Loucy (cell line): Measurements from ENCODE around the gene P2RY1.
A peak's percentile ranks its signal among the peaks of the same experiment; 100 is the strongest.

Source experiments
- H2AFZ ChIP-seq: fragments of 200-600 bp; sonication (generic); 2 replicates; pipeline ENCODE4 v1.6.0; 2016; ENCODE audit warnings: antibody characterized with exemption, mild to moderate bottlenecking, low read length, moderate library complexity
- H3F3A ChIP-seq: fragments of 200-600 bp; 2 replicates; pipeline ENCODE4 v1.6.0; 2016; ENCODE audit warnings: antibody characterized with exemption, low read depth, mild to moderate bottlenecking
- H3K27me3 ChIP-seq: fragments of 200-600 bp; sonication (generic); 2 replicates; pipeline ENCODE4 v1.6.1; 2014; ENCODE audit warnings: low read length, mild to moderate bottlenecking; ENCODE audit not compliant: insufficient read depth, poor library complexity, severe bottlenecking
- H3K36me3 ChIP-seq: fragments of 200-600 bp; sonication (generic); 2 replicates; pipeline ENCODE4 v1.6.1; 2016; ENCODE audit warnings: low read length; ENCODE audit not compliant: insufficient read depth
- H3K4me1 ChIP-seq: fragments of 200-600 bp; sonication (generic); 2 replicates; pipeline ENCODE4 v1.5.1; 2014; ENCODE audit warnings: low read length, mild to moderate bottlenecking; ENCODE audit not compliant: insufficient read depth, poor library complexity, severe bottlenecking
- H3K4me2 ChIP-seq: fragments of 200-600 bp; sonication (generic); 2 replicates; pipeline ENCODE4 v1.6.0; 2014; ENCODE audit warnings: antibody characterized with exemption, low read length, low read depth, mild to moderate bottlenecking; ENCODE audit not compliant: poor library complexity, severe bottlenecking
- H3K4me3 ChIP-seq: fragments of 200-600 bp; sonication (generic); 2 replicates; pipeline ENCODE4 v1.5.1; 2014; ENCODE audit warnings: low read length, mild to moderate bottlenecking, mixed read lengths; ENCODE audit not compliant: poor library complexity, severe bottlenecking
- H3K79me2 ChIP-seq: fragments of 200-600 bp; sonication (generic); 2 replicates; pipeline ENCODE4 v1.6.1; 2014; ENCODE audit warnings: low read length; ENCODE audit not compliant: insufficient read depth
- H3K9ac ChIP-seq: fragments of 200-600 bp; sonication (generic); 2 replicates; pipeline ENCODE4 v1.6.0; 2014; ENCODE audit warnings: mild to moderate bottlenecking, low read depth, low read length, moderate library complexity; ENCODE audit not compliant: poor library complexity, severe bottlenecking
- H3K9me2 ChIP-seq: fragments of 200-600 bp; sonication (generic); replicated peaks from 2 replicates; pipeline ENCODE4 v1.6.1; 2016; ENCODE audit warnings: low read depth, low read length, mixed read lengths
- H3K9me3 ChIP-seq: fragments of 200-600 bp; sonication (generic); 2 replicates; pipeline ENCODE4 v1.6.1; 2014; ENCODE audit warnings: mild to moderate bottlenecking, antibody characterized with exemption, low read length, low read depth; ENCODE audit not compliant: insufficient read depth
- H4K20me1 ChIP-seq: fragments of 200-600 bp; sonication (generic); 2 replicates; pipeline ENCODE4 v1.6.0; 2014; ENCODE audit warnings: antibody characterized with exemption, low read length, mild to moderate bottlenecking; ENCODE audit not compliant: insufficient read depth, poor library complexity, severe bottlenecking
- CTCF ChIP-seq: fragments of 200-600 bp; sonication (generic); conservative IDR thresholded peaks from 2 replicates; pipeline ENCODE4 v1.5.1; 2014; ENCODE audit warnings: mild to moderate bottlenecking, antibody characterized with exemption, low read length
- EZH2phosphoT487 ChIP-seq: fragments of 200-600 bp; IDR thresholded peaks from 2 replicates; pipeline ENCODE4 v1.6.1; 2018; ENCODE audit warnings: antibody characterized with exemption, mild to moderate bottlenecking, moderate library complexity, borderline replicate concordance

Gene P2RY1

DNA sequence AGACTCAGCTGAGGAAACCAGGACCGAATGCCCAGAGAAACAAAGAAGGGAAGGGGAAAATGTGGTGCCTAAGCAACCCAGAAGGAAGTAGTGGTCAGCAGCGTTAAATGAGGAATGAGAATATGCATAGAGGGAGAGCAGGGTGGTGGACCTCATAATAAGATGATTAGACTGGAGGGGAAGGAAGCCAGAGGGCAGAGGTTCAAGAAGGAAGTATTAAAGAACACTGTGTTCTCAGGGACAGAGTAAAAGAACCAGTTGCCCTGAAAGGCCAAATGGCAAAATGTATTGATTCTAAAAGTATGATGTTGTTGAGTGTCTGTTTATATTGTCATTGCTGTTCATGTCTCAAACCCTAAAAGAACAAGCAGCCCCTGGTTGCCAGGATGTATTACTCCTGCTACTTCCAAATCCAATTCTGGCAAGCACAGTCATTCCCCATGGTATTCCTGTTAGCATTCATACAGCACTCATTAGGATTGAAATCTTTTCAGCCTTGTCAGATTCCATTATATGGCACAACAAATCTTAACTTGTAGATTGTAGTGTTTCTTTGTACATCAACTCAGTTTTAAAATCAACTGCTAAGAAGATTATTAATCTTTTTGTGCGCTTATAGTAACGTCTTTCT, 23.4 kb downstream of the P2RY1 start:
- Histone ChIP-seq H3K9me2 (no peaks in the 10 kb centered on the region), H3K9ac (no peak overlapping the region), H2AFZ (peak overlapping the region; percentile 40), H3K4me2 (no peak overlapping the region), H4K20me1 (no peaks in the 10 kb centered on the region), H3K27me3 (no peaks in the 10 kb centered on the region), H3F3A (no peaks in the 10 kb centered on the region), H3K36me3 (no peaks in the 10 kb centered on the region), H3K9me3 (no peaks in the 10 kb centered on the region), H3K79me2 (no peaks in the 10 kb centered on the region), H3K4me3 (no peak overlapping the region), H3K4me1 (no peaks in the 10 kb centered on the region)
- TF ChIP-seq EZH2phosphoT487 (no peak), CTCF (no peak)

DNA sequence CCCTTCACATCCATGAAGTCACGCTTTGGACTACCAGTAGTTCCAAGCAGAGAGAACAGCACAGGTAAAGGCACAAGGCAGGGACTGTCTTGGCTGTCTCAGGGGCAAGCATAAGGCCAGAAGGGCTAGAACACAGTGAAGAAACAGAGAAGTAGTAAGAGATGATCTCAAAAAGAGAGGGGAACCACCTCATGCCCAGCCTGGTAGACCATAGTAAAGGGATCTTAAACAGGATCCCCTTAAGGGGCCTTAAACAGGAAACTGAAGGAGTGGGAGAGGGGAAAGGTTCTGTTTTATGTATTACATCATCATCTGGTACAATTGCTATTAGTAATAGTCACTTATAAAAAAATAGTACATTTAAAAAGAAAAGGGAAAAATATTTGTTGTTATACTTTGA, 25.8 kb downstream of the P2RY1 start:
- Histone ChIP-seq H3K4me1 (no peaks in the 10 kb centered on the region), H3K9me3 (no peaks in the 10 kb centered on the region), H3K4me2 (no peak overlapping the region), H3K27me3 (no peaks in the 10 kb centered on the region), H3F3A (no peaks in the 10 kb centered on the region), H3K79me2 (no peaks in the 10 kb centered on the region), H3K36me3 (no peaks in the 10 kb centered on the region), H3K9me2 (no peaks in the 10 kb centered on the region), H3K4me3 (no peak overlapping the region), H3K9ac (no peak overlapping the region), H2AFZ (no peak overlapping the region), H4K20me1 (no peaks in the 10 kb centered on the region)
- TF ChIP-seq EZH2phosphoT487: no peak
- TF ChIP-seq CTCF: no peak

- Histone ChIP-seq H4K20me1 (no peaks in the 10 kb centered on the region), H3K4me1 (no peaks in the 10 kb centered on the region), H3K9me2 (no peaks in the 10 kb centered on the region), H3K79me2 (no peaks in the 10 kb centered on the region), H3K27me3 (no peaks in the 10 kb centered on the region), H3K4me3 (no peak overlapping the region), H3K36me3 (no peaks in the 10 kb centered on the region), H2AFZ (no peak overlapping the region), H3K9ac (no peak overlapping the region), H3F3A (no peaks in the 10 kb centered on the region), H3K9me3 (no peaks in the 10 kb centered on the region), H3K4me2 (no peak overlapping the region)
- TF ChIP-seq CTCF (no peak), EZH2phosphoT487 (no peak)
Observed at GRCh38 chr3:152865668-152866245, 30.8 kb downstream of the P2RY1 start.
